Measurements from ENCODE around the gene CNGB1.
"Not testable (repeated sequence)": the region's sequence is repeated elsewhere in the genome, so short reads cannot be mapped to it uniquely, and the experiment has no call there.

DNA sequence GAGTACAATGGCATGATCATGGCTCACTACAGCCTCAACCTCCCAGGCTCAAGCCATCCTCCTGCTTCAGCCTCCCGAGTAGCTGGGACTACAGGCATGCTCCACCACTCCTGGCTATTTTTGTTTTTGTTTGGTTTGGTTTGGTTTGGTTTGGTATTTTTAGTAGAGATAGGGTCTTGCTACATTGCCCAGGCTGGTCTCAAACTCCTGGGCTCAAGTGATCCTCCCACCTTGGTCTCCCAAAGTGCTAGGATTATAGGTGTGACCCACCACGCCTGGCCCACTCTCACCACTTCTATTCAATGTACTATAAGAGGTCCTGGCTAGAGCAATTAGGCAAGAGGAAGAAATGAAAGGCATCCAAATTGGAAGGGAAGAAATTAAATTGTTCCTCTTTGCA is 29.0 kb downstream of the CNGB1 start:
- TF ChIP-seq CTCF, POLR2A (IDR thresholded peaks at IDR 0.05): not testable (repeated sequence)

Data from Peyer's patch (tissue), 4 donors.